ENCODE results near the gene SH3TC1.

Gene SH3TC1

GRCh38 chr4:8163436-8164193, 35.5 kb upstream of the SH3TC1 start:
- DNase-seq (ENCODE audit: low read depth) = no peak
- no peak overlapping the region for H3K4me3 ChIP-seq (ENCODE audit: low read depth, low read length)
- no peak for TF ChIP-seq CTCF (IDR thresholded peaks at IDR 0.05; ENCODE audit: control insufficient read depth, extremely low read depth, insufficient read depth)

GRCh38 chr4:8164194-8164565, 34.9 kb upstream of the SH3TC1 start:
- TF ChIP-seq CTCF (IDR thresholded peaks at IDR 0.05; ENCODE audit: control insufficient read depth, extremely low read depth, insufficient read depth) = no peak
- DNase-seq (ENCODE audit: low read depth) = no peak

GRCh38 chr4:8164687-8165086, 34.4 kb upstream of the SH3TC1 start:
- DNase-seq (ENCODE audit: low read depth) = no peak
- H3K4me3 ChIP-seq (ENCODE audit: low read depth, low read length) = no peak overlapping the region
- TF ChIP-seq CTCF (IDR thresholded peaks at IDR 0.05; ENCODE audit: control insufficient read depth, extremely low read depth, insufficient read depth) = no peak

More at GRCh38 chr4:8164194-8164565, 34.9 kb upstream of the SH3TC1 start:
- H3K4me3 ChIP-seq (ENCODE audit: low read depth, low read length) = no peak overlapping the region

GRCh38 chr4:8165374-8165896, 33.7 kb upstream of the SH3TC1 start:
- TF ChIP-seq CTCF (IDR thresholded peaks at IDR 0.05; ENCODE audit: control insufficient read depth, extremely low read depth, insufficient read depth) = no peak
- H3K4me3 ChIP-seq (ENCODE audit: low read depth, low read length) = no peak overlapping the region
- DNase-seq (ENCODE audit: low read depth) = no peak

GRCh38 chr4:8167291-8167690, 31.8 kb upstream of the SH3TC1 start:
- TF ChIP-seq CTCF (IDR thresholded peaks at IDR 0.05; ENCODE audit: control insufficient read depth, extremely low read depth, insufficient read depth) = no peak
- H3K4me3 ChIP-seq (ENCODE audit: low read depth, low read length) = no peak overlapping the region
- DNase-seq (ENCODE audit: low read depth) = no peak

GRCh38 chr4:8167815-8168214, 31.3 kb upstream of the SH3TC1 start:
- H3K4me3 ChIP-seq (ENCODE audit: low read depth, low read length) = no peak overlapping the region
- no peak for TF ChIP-seq CTCF (IDR thresholded peaks at IDR 0.05; ENCODE audit: control insufficient read depth, extremely low read depth, insufficient read depth)
- DNase-seq (ENCODE audit: low read depth) = no peak

GRCh38 chr4:8168232-8168631, 30.9 kb upstream of the SH3TC1 start:
- H3K4me3 ChIP-seq (ENCODE audit: low read depth, low read length) = no peak overlapping the region
- no peak for TF ChIP-seq CTCF (IDR thresholded peaks at IDR 0.05; ENCODE audit: control insufficient read depth, extremely low read depth, insufficient read depth)
- no peak for DNase-seq (ENCODE audit: low read depth)

Data from LNCaP clone FGC (cell line).